T-helper 1 cell treated with Interleukin-12 subunit alpha and Interleukin-12 subunit beta and Interleukin-4 antibody, amounts not matched to agents 30 μg/mL and 1 μg/mL, for 36 hours (primary cell): ENCODE measurements around the gene HDAC9.
A peak's percentile ranks its signal among the peaks of the same experiment; 100 is the strongest.

Experiments
- H3K27ac Mint-ChIP-seq: one replicate; pipeline ENCODE4 v1.8.0; 2021; ENCODE audit warnings: mild to moderate bottlenecking, mixed read lengths
- H3K27me3 Mint-ChIP-seq: one replicate; pipeline ENCODE4 v1.8.0; 2021; ENCODE audit warnings: low read depth, mixed read lengths
- H3K36me3 Mint-ChIP-seq: one replicate; pipeline ENCODE4 v1.8.0; 2021; ENCODE audit warnings: low read depth, mixed read lengths
- H3K4me1 Mint-ChIP-seq: one replicate; pipeline ENCODE4 v1.8.0; 2021; ENCODE audit warnings: low read depth, mixed read lengths
- H3K4me3 Mint-ChIP-seq: one replicate; pipeline ENCODE4 v1.8.0; 2021; ENCODE audit warnings: mild to moderate bottlenecking, moderate library complexity, mixed read lengths
- H3K9me3 Mint-ChIP-seq: one replicate; pipeline ENCODE4 v1.8.0; 2021; ENCODE audit warnings: mixed read lengths

Gene HDAC9

GRCh38 chr7:18495412-18496340 is at the start of gene HDAC9:
HDAC9 (plus strand) TSS chr7:18495749; CDS start chr7:18496303, 554 bp downstream.
- H3K9me3 Mint-ChIP-seq, result no peaks in the 10 kb centered on the region
- H3K27me3 Mint-ChIP-seq, result peaks cover 3% of the 10 kb centered on the region
- H3K4me3 Mint-ChIP-seq, result peak within 1 kb of the TSS; percentile 64
- H3K36me3 Mint-ChIP-seq, result no peaks in the 10 kb centered on the region
- peaks cover 4% of the 10 kb centered on the region for H3K4me1 Mint-ChIP-seq
- H3K27ac Mint-ChIP-seq, result no peak within 1 kb of the TSS

- Mint-ChIP-seq H3K36me3 (no peaks in the 10 kb centered on the region), H3K4me1 (no peaks in the 10 kb centered on the region), H3K4me3 (no peak overlapping the region), H3K27ac (no peak overlapping the region), H3K9me3 (no peaks in the 10 kb centered on the region), H3K27me3 (no peaks in the 10 kb centered on the region)
Observed at GRCh38 chr7:18445916-18446520, 49.5 kb upstream of the HDAC9 start.

DNA sequence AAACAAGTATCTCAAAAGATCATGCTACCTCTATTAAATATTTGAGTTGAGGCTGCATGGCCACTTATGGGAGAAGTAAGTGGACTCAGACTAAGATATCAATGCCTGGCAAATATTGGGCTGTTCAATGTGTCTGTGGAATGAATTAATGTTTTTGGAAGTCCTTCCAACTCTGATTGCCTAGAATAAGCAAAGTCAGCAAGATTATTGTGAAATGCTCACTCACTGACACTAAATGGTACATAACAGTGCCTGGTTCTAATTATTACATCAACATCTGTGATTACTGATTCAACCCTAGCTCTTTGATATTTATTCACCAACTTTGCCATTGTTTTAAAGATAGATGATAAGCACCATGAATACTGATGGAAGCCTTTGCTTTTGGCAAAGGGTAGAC is 45.5 kb upstream of the HDAC9 start:
- no peak overlapping the region for H3K4me3 Mint-ChIP-seq
- H3K36me3 Mint-ChIP-seq, result no peaks in the 10 kb centered on the region
- no peak overlapping the region for H3K27ac Mint-ChIP-seq
- H3K27me3 Mint-ChIP-seq, result no peaks in the 10 kb centered on the region
- no peaks in the 10 kb centered on the region for H3K4me1 Mint-ChIP-seq
- H3K9me3 Mint-ChIP-seq, result no peaks in the 10 kb centered on the region

DNA sequence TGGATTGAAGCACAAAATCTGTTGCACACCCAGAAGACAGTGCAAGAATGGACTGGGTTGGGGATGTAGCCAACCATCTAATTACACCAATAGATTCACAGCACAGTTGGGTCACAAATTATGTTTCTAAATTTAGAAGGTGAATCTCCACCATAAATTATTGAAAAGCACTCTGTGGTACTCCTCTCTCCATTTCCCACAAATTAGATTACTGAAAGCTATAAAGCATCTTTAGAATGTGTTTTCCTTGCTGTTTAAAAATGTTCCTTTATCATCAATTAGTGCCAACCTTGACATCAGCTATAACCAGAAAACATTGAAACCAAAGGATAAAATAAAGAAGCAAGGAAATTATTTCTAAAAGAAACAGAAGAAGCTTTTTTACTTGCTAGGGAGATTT is 39.9 kb upstream of the HDAC9 start:
- Mint-ChIP-seq H3K9me3 (no peaks in the 10 kb centered on the region), H3K4me1 (no peaks in the 10 kb centered on the region), H3K4me3 (no peak overlapping the region), H3K27ac (no peak overlapping the region), H3K36me3 (no peaks in the 10 kb centered on the region), H3K27me3 (no peaks in the 10 kb centered on the region)

DNA sequence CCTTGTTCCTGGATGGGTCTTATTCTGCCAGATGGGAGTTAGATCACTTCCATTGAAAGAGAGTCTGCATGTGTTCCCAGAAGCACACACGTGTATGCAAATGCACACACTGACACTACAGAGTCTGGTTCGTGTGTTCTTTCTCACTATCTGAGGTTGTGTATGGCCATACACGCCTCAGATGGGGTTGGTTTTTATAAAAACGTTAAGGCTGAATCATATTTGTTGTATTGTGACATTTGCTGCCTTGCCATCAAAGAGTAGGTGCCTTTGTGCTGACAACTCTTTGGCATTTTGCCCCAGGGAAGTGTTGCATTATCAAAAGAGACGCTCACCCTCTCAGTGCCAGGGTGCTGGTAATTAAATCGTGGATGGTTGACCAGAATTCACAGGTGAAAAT is 37.7 kb upstream of the HDAC9 start:
- H3K4me1 Mint-ChIP-seq, result no peaks in the 10 kb centered on the region
- no peaks in the 10 kb centered on the region for H3K27me3 Mint-ChIP-seq
- no peaks in the 10 kb centered on the region for H3K36me3 Mint-ChIP-seq
- no peaks in the 10 kb centered on the region for H3K9me3 Mint-ChIP-seq
- H3K4me3 Mint-ChIP-seq, result no peak overlapping the region
- no peak overlapping the region for H3K27ac Mint-ChIP-seq

GRCh38 chr7:18458830-18459229 is 36.7 kb upstream of the HDAC9 start:
- no peaks in the 10 kb centered on the region for H3K9me3 Mint-ChIP-seq
- H3K4me3 Mint-ChIP-seq, result no peak overlapping the region
- no peaks in the 10 kb centered on the region for H3K4me1 Mint-ChIP-seq
- no peak overlapping the region for H3K27ac Mint-ChIP-seq
- no peaks in the 10 kb centered on the region for H3K27me3 Mint-ChIP-seq
- no peaks in the 10 kb centered on the region for H3K36me3 Mint-ChIP-seq

GRCh38 chr7:18459484-18460245 is 35.9 kb upstream of the HDAC9 start:
- no peaks in the 10 kb centered on the region for H3K36me3 Mint-ChIP-seq
- H3K27ac Mint-ChIP-seq, result no peak overlapping the region

DNA sequence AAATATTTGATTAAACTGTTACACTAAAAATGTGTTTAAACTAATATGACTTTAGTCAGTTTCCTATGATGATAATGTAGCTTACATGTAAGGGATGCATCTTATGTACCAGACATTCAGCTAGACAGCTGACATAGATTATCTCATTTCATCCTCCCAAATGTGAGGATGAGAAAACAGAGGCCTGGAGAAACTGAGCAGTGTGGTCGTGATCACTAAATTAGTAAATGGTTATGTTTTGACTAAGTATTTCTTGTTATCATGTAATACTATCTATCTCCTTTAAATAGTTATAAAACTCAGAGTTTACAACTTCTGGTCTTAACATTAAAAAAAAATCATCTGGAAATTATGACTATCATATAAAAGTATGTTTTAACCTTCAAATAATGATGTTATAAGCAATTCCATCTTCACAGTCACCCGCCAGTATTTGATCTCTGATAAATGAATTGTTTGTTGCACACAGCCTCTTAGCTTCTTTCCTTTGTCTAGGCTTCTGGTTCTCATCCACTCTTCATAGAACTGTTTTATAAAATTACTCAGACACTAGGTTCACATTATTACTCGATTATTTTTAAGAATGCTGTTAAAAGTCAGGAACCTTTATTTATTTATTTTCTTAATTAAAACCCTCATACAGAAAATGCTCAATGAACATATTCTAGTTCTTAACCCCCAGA is 33.6 kb upstream of the HDAC9 start:
- no peaks in the 10 kb centered on the region for H3K27me3 Mint-ChIP-seq
- H3K27ac Mint-ChIP-seq, result no peak overlapping the region
- H3K4me1 Mint-ChIP-seq, result no peaks in the 10 kb centered on the region
- H3K4me3 Mint-ChIP-seq, result no peak overlapping the region
- H3K36me3 Mint-ChIP-seq, result no peaks in the 10 kb centered on the region
- no peaks in the 10 kb centered on the region for H3K9me3 Mint-ChIP-seq

More at GRCh38 chr7:18459484-18460245, 35.9 kb upstream of the HDAC9 start:
- Mint-ChIP-seq H3K4me1 (no peaks in the 10 kb centered on the region), H3K9me3 (no peaks in the 10 kb centered on the region), H3K27me3 (no peaks in the 10 kb centered on the region), H3K4me3 (no peak overlapping the region)

DNA sequence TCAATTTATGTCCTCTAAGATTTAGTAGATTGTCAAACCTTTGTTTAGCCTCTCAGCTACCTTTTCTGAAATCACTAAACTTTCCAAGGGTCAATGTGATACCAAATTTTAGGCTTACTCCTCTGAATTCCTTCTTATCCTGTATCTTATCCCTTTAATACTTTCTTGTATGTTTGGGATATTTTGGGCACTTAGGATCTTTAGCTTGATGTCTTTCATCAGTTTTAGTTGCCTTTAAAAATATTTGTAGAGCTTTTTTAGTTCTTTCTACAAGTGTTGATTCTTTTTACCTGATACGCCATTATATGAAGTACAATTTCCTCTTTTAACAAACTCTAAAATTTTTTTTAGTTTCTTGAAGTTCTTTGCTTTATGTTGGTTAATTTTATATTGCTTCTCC is 30.7 kb upstream of the HDAC9 start:
- H3K27me3 Mint-ChIP-seq, result no peaks in the 10 kb centered on the region
- no peak overlapping the region for H3K4me3 Mint-ChIP-seq
- no peaks in the 10 kb centered on the region for H3K4me1 Mint-ChIP-seq
- no peaks in the 10 kb centered on the region for H3K36me3 Mint-ChIP-seq
- H3K27ac Mint-ChIP-seq, result no peak overlapping the region
- H3K9me3 Mint-ChIP-seq, result no peaks in the 10 kb centered on the region

GRCh38 chr7:18467011-18467410 is 28.5 kb upstream of the HDAC9 start:
- Mint-ChIP-seq H3K36me3 (no peaks in the 10 kb centered on the region), H3K27me3 (no peaks in the 10 kb centered on the region), H3K9me3 (no peaks in the 10 kb centered on the region), H3K4me3 (no peak overlapping the region), H3K27ac (no peak overlapping the region), H3K4me1 (no peaks in the 10 kb centered on the region)

GRCh38 chr7:18468795-18469194 is 26.8 kb upstream of the HDAC9 start:
- Mint-ChIP-seq H3K27me3 (no peaks in the 10 kb centered on the region), H3K4me1 (no peaks in the 10 kb centered on the region), H3K9me3 (no peaks in the 10 kb centered on the region)

GRCh38 chr7:18469316-18469715 is 26.2 kb upstream of the HDAC9 start:
- Mint-ChIP-seq H3K9me3 (no peaks in the 10 kb centered on the region), H3K4me1 (no peaks in the 10 kb centered on the region), H3K27ac (no peak overlapping the region)

More at GRCh38 chr7:18468795-18469194, 26.8 kb upstream of the HDAC9 start:
- Mint-ChIP-seq H3K27ac (no peak overlapping the region), H3K36me3 (no peaks in the 10 kb centered on the region), H3K4me3 (no peak overlapping the region)

GRCh38 chr7:18471476-18472160 is 23.9 kb upstream of the HDAC9 start:
- Mint-ChIP-seq H3K36me3 (no peaks in the 10 kb centered on the region), H3K4me1 (no peaks in the 10 kb centered on the region), H3K27me3 (no peaks in the 10 kb centered on the region), H3K9me3 (no peaks in the 10 kb centered on the region), H3K4me3 (no peak overlapping the region), H3K27ac (no peak overlapping the region)

More at GRCh38 chr7:18469316-18469715, 26.2 kb upstream of the HDAC9 start:
- Mint-ChIP-seq H3K36me3 (no peaks in the 10 kb centered on the region), H3K27me3 (no peaks in the 10 kb centered on the region), H3K4me3 (no peak overlapping the region)

DNA sequence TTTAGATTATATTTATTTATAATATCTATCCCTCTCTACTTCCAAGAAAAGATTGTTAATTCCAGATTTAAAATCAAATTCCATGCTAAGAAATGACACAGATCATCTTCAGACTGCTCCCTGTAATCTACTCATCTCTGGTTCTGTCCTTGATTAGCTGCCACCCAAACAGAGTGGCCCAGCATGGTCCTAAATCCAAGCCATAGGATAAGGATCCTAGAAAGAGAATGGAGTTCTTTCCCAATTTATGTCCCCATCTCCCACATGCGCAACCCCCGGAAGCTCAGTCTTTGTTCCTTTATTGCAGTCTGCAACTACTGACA is 23.4 kb upstream of the HDAC9 start:
- Mint-ChIP-seq H3K9me3 (no peaks in the 10 kb centered on the region), H3K36me3 (no peaks in the 10 kb centered on the region), H3K4me1 (no peaks in the 10 kb centered on the region), H3K27ac (no peak overlapping the region), H3K27me3 (no peaks in the 10 kb centered on the region), H3K4me3 (no peak overlapping the region)
